Activated naive CD4-positive, alpha-beta T cell treated with Interleukin-2 at 50 U/mL for 16 hours (primary cell): Measurements from ENCODE around the gene RCBTB1.
A peak's percentile ranks its signal among the peaks of the same experiment; 100 is the strongest.
"Not testable (repeated sequence)": the region's sequence is repeated elsewhere in the genome, so short reads cannot be mapped to it uniquely, and the experiment has no call there.

Experiments used
- DNase-seq: peaks from one replicate; pipeline ENCODE4 v3.0.0-alpha.2; 2020

Gene RCBTB1

GRCh38 chr13:49602615-49603014, 17.3 kb upstream of the RCBTB1 start:
- DNase-seq, result not testable (repeated sequence)

GRCh38 chr13:49602005-49602404, 16.6 kb upstream of the RCBTB1 start:
- no peak for DNase-seq

- no peak for DNase-seq
These were observed 11.8 kb upstream of the RCBTB1 start for GRCh38 chr13:49597043-49597641.

GRCh38 chr13:49596221-49596620, 10.9 kb upstream of the RCBTB1 start:
- DNase-seq, result no peak

- DNase-seq, result no peak
These were observed 9.2 kb upstream of the RCBTB1 start for GRCh38 chr13:49594576-49594975.

DNA sequence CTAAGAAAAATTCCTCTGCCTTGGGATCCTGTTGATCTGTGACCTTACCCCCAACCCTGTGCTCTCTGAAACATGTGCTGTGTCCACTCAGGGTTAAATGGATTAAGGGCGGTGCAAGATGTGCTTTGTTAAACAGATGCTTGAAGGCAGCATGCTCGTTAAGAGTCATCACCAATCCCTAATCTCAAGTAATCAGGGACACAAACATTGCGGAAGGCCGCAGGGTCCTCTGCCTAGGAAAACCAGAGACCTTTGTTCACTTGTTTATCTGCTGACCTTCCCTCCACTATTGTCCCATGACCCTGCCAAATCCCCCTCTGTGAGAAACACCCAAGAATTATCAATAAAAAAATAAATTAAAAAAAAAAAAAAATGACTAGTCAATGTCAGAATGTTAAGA, 8.5 kb upstream of the RCBTB1 start:
- not testable (repeated sequence) for DNase-seq

GRCh38 chr13:49590714-49591113, 5.4 kb upstream of the RCBTB1 start:
- DNase-seq, result not testable (repeated sequence)

DNA sequence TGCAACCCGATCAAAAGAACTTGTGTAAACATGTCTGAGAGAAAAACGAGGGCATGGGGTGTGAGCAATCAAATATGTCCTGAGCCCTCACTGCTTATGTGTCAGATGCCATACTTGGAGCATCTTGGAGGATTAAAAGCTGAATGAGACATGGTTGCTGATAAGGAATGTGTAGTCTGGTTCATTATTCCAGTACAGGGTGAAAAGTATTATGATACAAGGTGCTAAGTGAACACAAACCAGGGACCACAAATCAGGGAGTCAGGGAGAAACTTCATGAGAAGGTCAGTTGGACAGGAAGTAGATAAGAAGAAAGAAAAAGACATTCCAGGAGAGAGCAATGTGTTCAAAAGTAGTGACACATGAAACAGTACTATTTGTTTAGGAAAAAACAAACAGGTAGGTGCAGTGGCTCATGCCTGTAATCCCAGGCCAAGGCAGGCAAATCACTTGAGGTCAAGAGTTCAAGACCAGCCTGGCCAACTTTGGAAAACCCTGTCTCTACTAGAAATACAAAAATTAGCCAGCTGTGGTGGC, 2.0 kb upstream of the RCBTB1 start:
- DNase-seq, result no peak

DNA sequence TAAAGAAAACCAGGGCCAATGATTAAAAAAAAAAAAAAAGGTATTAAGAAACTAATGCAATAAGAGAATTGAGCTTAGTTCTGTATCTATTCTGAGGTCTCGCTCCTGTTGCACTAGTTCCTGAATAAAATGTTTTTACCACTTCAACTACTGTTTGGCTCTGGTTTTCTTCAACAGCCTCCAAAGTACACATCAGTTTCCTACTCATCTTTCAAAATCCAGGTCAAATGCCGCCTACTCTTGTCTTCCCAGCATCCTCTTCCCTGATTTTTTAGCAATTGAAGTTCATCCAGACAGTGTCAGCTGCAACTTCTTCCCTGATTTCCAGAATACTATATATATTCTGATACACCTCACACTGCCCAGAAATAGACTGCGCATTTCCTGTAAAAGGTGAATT, 1.4 kb upstream of the RCBTB1 start:
- DNase-seq, result no peak

DNA sequence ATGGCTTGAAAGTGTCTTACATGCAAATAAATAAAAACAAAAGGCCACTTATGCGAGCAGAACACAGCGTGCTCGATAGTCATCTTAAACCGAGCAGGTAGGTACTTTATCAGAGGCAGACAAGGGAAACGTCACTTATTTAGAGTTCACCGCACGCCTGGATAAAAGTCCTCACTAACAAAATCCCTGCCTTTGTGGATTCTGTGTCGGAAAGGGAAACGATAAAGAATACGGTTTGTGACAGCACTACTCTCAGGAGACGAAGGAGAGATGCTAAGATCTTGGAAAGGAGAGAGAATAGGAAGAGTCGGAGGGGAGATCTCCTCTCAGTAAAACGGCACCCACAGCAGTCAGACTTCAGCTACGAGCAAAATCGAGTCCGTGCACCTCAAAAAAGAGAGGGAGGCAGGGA, 581 bp downstream of the RCBTB1 start:
- no peak for DNase-seq

DNA sequence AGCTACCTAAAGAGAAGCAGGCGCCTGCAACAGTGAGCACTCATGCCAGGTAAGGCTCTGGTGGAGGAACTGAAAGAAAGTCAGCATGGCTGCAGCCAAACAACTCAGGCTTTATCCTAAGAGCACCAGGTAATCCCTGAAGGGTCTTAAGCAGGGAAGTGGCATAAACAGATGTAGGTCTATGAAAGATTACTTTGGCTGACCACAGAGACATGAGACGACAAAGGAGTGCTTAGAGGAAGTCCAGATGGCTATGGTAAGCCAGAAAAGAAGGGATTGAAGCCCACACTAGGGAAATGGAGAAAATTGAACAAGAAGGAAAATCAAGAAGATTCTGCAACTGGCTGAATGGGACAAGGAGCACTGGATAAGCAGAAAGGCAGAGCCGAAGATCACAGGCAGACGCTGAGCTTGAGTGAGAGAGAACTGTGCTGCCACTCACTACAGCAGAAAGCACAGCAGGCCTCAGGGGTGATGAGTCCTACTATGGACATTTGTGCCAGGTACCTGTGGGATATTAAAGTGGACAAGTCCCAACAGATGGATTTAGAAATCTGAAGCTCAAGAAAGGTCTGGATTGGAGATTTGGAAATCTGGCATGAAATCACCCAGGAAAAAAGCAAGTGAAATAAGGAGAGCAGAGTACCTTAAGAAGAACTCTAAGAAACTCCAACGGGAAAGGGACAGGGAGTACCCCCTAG, 4.2 kb downstream of the RCBTB1 start:
- DNase-seq, result no peak

GRCh38 chr13:49579501-49579900, 5.9 kb downstream of the RCBTB1 start:
- no peak for DNase-seq

GRCh38 chr13:49571299-49572240, 13.8 kb downstream of the RCBTB1 start:
- no peak for DNase-seq

DNA sequence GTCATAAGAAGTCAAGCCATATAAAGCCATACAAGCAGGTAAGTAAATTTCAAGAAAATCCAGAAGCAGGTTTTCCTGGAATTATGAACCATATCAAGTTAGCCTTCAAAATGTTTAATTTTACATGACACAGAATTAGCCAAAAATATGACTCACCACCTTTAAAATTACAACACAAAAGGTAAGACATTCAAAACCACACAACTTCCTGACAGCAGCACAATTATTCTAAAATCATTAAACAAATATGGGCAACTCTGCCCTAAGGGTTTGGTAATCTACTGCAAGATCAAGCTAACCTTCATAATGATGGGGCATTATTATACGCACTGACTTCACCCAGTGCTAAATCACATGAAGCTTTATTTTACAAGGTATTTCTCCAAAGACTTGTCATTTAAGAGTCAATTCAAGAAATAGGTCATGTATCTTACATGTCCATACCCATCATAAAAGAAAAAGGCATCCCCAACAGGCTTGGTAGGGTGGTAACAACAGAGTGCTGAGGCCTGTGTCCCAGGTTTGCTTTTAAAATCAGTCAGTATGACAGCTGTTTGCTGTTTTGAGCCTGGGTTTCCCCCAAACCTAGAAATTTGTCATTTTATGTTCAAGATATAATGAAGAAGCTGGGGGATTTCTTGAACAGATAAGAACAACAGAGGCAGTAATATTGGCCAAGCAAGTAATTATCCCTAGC, 15.2 kb downstream of the RCBTB1 start:
- peak; percentile 6 for DNase-seq

GRCh38 chr13:49567491-49567890, 17.9 kb downstream of the RCBTB1 start:
- no peak for DNase-seq

DNA sequence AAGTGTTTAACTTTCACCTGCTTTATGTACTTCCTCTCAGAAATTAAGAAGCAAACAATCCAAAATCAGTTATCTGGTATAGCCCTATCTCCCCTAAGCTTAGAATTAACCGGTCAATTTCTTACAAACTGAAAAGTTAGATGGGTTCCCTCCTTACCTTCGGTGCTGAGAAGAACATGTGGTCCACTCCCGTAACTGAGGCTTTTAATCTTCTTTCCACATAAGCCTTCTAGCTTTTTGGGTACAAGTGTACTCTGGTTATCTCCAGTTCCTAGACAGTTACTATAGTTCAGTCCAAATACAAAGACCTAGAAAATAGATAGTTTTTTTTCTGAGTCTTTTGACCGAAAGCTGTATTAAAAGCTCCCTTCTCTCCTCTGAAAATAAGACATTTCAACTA, 18.9 kb downstream of the RCBTB1 start:
- no peak for DNase-seq

- not testable (repeated sequence) for DNase-seq
These were observed 19.9 kb downstream of the RCBTB1 start for GRCh38 chr13:49565461-49565860.

DNA sequence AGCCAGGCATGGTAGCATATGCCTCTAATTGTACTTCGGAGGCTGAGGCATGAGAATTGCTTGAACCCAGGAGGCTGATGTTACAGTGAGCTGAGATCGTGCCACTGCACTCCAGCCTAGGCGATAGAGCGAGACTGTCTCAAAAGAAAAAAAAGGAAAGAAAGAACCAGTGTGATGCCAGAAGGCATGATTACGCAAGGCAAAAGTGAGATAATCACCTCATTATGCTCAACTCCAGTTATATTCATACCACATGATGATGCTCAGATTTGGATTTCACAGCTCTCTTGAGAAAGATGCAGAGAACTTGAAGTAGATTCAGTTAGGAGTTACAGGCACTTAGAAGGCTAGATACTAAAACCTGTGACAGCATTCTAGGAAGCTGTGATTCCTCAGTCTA, 21.8 kb downstream of the RCBTB1 start:
- no peak for DNase-seq

DNA sequence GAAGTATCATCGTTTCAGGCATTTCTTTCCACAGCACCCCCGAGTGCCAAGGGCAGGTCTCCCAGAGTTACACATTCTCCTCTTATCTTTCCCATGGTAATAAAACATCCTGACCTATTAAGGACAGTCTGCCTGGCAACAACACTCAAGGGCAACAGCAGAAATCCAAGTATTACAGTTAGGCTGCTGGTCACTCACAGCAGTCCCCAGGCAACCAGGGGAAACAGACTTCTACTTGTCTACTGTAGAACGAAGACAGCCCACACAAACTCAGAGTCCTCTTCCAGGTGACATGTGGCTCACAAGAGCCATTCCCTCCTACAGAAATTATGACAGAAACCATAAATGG, 24.3 kb downstream of the RCBTB1 start:
- DNase-seq, result no peak

DNA sequence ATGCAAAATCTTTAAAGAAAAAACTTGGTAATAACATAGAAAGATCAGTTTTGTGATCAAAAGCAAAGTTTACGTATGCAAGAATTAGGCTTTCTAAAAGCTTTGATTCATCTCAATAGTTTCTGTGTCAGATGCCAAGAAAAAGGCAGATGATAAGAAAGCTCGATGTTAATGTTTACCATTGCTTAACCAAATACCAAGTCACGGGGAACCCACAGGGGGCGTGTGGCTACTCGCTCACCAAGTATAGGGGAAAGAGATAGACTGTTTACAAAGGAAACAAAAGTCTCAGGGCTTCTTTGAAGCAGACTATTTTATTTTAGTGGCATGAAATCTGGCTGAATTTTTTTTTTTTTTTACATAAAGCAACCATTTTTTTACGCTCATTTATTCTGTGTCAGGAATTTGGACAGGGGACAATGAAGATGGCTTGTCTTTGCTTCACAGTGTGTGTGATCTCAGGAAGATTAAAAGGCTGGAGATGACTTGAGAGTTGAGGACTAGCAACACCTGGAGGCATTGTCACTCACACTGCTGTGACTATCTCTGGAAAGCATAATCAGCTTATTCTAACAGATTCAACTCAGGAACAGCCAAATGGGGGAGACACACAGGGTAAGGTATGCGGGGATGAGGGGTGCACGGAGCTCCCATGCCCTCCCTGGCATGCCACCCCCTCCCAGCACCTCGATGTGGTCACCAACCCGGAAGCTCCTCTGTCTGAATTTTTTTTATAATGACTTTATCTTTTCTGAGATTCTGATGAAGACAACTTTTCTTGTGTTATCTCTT, 24.9 kb downstream of the RCBTB1 start:
- DNase-seq, result no peak

DNA sequence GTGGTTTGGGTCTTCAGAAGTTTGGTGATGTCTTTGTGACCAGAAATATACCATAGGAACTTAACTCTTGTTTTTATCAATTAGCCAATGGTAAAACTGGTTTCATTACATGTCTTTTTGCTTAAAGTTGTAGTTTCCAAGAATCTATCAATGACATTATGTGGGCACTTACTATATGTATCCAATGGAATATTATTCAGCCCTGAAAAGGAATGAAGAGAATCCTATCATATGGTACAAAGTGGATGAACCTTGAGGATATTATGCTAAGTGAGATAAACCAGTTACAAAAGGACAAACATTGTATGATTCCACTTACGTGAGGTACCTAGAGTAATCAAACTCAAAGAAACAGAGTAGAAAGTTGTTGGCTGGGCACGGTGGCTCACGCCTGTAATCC, 26.4 kb downstream of the RCBTB1 start:
- DNase-seq, result no peak

- DNase-seq, result no peak
These were observed 31.0 kb downstream of the RCBTB1 start for GRCh38 chr13:49554387-49554786.
